ENCODE data around the gene PTPRM.

PTPRM gene

DNA sequence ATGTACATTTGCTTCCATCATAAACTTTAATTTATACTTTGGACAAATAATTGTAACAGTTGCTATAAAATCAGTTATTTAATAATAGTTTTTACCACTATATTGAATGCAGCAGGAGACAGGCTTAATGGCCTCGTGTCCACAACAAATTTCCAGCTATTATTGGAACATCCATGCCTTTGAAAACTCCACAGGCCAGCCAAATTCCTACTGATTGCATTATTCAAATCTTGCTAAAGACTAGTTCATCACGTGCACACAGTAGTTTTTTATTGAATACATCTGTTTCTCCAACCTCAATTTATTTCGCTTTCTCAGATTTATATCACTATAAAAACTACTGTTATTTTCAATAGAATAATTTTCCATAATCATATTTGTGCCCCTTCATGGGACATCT lies 18.4 kb upstream of the PTPRM start:
- no peak overlapping the region for H3K4me3 ChIP-seq (ENCODE audit: low read depth, low read length)
- TF ChIP-seq, protein P1, sequence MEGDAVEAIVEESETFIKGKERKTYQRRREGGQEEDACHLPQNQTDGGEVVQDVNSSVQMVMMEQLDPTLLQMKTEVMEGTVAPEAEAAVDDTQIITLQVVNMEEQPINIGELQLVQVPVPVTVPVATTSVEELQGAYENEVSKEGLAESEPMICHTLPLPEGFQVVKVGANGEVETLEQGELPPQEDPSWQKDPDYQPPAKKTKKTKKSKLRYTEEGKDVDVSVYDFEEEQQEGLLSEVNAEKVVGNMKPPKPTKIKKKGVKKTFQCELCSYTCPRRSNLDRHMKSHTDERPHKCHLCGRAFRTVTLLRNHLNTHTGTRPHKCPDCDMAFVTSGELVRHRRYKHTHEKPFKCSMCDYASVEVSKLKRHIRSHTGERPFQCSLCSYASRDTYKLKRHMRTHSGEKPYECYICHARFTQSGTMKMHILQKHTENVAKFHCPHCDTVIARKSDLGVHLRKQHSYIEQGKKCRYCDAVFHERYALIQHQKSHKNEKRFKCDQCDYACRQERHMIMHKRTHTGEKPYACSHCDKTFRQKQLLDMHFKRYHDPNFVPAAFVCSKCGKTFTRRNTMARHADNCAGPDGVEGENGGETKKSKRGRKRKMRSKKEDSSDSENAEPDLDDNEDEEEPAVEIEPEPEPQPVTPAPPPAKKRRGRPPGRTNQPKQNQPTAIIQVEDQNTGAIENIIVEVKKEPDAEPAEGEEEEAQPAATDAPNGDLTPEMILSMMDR (conservative IDR thresholded peaks at IDR 0.05; ENCODE audit: low read depth, low read length): no peak
- no peak for DNase-seq (ENCODE audit: low read depth)

DNA sequence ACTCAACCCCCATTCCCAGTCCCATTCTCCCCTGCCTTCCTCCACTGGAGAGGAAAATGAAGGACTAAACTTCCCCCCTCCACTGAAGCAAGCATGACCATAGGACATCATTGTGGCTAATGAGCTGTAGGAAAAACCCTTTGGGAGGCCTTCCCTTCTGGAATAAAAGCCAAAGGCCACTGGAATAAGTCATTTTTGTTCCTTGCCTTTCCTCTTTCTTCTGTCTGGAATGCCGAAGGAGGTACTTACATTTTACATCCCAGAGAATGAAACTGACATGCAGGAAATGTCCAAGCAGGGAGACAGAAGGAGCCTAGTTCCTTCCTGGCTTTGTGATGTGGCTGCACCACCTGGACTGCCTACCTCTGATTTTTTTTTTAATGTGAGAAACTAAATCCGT lies 9.1 kb upstream of the PTPRM start:
- TF ChIP-seq, protein P1 (conservative IDR thresholded peaks at IDR 0.05; ENCODE audit: low read depth, low read length): no peak
- DNase-seq (ENCODE audit: low read depth): no peak
- H3K4me3 ChIP-seq (ENCODE audit: low read depth, low read length): no peak overlapping the region

DNA sequence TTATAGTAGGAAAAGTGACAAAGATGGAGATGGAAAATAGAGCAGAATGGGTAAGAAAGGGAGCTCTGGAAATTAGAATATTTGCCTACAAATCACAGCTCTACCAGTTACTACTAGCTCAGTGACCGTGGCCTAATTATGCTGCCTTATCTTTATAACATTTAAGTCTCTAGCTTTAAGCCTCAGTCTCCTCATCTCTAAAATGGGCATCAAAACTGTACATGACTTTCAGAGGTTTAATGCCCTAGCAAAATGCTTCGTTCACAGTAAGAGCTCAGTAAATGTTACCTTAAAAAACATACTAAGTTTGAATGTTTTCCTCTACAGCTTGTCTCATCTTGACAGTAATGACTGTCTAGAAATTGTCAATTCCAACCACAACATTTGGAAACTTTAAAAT lies 8.3 kb upstream of the PTPRM start:
- TF ChIP-seq, protein P1 (conservative IDR thresholded peaks at IDR 0.05; ENCODE audit: low read depth, low read length): no peak
- no peak overlapping the region for H3K4me3 ChIP-seq (ENCODE audit: low read depth, low read length)
- no peak for DNase-seq (ENCODE audit: low read depth)

GRCh38 chr18:7559709-7560319 lies 7.3 kb upstream of the PTPRM start:
- DNase-seq (ENCODE audit: low read depth): no peak
- TF ChIP-seq, protein P1 (conservative IDR thresholded peaks at IDR 0.05; ENCODE audit: low read depth, low read length): no peak
- no peak overlapping the region for H3K4me3 ChIP-seq (ENCODE audit: low read depth, low read length)

DNA sequence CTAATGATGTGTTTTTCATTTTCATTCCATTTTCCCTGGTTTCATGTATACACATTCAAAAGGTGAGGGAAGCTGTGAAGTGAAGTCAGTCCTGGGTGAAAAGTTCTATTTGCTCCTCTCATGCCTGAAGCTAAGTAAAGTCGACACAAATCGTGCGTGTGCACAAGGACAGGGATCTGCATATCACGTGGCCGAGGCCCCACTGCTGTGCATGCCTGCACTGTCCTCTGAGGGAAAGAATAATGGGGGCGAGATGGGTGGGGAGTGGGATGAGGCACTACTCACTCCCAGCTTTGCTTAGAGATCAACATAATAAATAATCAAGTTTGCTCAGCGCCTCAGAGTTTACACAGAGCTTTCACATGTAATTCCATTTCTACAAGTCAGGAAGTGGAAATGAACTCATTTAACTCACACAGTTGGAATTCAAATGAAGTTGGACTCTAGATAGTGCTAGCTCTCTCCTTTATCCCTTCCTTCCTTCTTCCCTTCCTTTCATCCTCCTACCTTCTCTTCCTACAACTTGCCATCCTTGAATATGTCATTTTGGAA lies 5.1 kb upstream of the PTPRM start:
- TF ChIP-seq, protein P1 (conservative IDR thresholded peaks at IDR 0.05; ENCODE audit: low read depth, low read length): no peak
- DNase-seq (ENCODE audit: low read depth): peak; percentile 23
- no peak overlapping the region for H3K4me3 ChIP-seq (ENCODE audit: low read depth, low read length)

- TF ChIP-seq, protein P1 (conservative IDR thresholded peaks at IDR 0.05; ENCODE audit: low read depth, low read length): no peak
- no peak for DNase-seq (ENCODE audit: low read depth)
- H3K4me3 ChIP-seq (ENCODE audit: low read depth, low read length): no peak overlapping the region
Measured at GRCh38 chr18:7562491-7562890, 4.6 kb upstream of the PTPRM start.

DNA sequence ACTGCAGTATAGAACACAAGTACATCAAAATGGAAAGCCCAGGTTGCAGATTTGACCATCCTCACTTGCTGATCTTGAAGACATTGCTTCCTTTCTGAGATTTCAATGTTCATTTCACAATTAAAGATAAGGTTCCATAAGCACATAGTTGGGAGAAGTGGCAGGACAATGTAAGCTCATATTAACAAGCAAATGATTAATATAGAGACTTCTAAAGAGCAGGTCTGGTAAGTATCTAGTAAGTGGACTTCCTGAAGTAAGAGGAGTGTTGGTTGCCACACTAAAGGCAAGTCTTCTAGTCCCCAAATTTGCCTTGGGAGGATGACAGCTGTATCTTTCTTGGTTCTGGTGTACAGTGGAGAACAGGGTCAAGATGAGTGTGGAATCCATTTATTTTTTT lies 1.4 kb upstream of the PTPRM start:
- no peak for DNase-seq (ENCODE audit: low read depth)
- H3K4me3 ChIP-seq (ENCODE audit: low read depth, low read length): no peak overlapping the region

More for the DNA sequence above, 1.4 kb upstream of the PTPRM start:
- TF ChIP-seq, protein P1 (conservative IDR thresholded peaks at IDR 0.05; ENCODE audit: low read depth, low read length): no peak

Data from choroid plexus epithelial cell (primary cell).